Measurements from ENCODE around the gene IGFALS.

The IGFALS gene

GRCh38 chr16:1793578-1794220 is at the start of gene IGFALS:
Gene IGFALS (minus strand): TSS chr16:1793705. CDS start chr16:1793652, 53 bp downstream.
- no peak for DNase-seq

- no peak for DNase-seq
Measured at GRCh38 chr16:1839554-1839953, 46.0 kb upstream of the IGFALS start.

GRCh38 chr16:1834096-1834495 is 40.6 kb upstream of the IGFALS start:
- no peak for DNase-seq

- no peak for DNase-seq
Measured at GRCh38 chr16:1832838-1833454, 39.4 kb upstream of the IGFALS start.

GRCh38 chr16:1831186-1832075 is 37.9 kb upstream of the IGFALS start:
- no peak for DNase-seq

- DNase-seq = no peak
Measured at GRCh38 chr16:1830213-1830612, 36.7 kb upstream of the IGFALS start.

- no peak for DNase-seq
Measured at GRCh38 chr16:1828645-1829410, 35.3 kb upstream of the IGFALS start.

GRCh38 chr16:1826691-1827573 is 33.4 kb upstream of the IGFALS start, which contains the start of the genes FAHD1 and HAGH:
Gene FAHD1 (plus strand): TSS chr16:1827206. CDS start chr16:1827239, 33 bp downstream.
Gene HAGH (minus strand): TSS chr16:1826825. CDS start chr16:1826787, 38 bp downstream.
- peak; percentile 85 for DNase-seq

GRCh38 chr16:1825864-1826690 is 32.6 kb upstream of the IGFALS start:
- DNase-seq = peak; percentile 45

GRCh38 chr16:1825381-1825863 is 31.9 kb upstream of the IGFALS start:
- no peak for DNase-seq

GRCh38 chr16:1823821-1824220 is 30.3 kb upstream of the IGFALS start:
- DNase-seq = peak; percentile 54

GRCh38 chr16:1822801-1823200 is 29.3 kb upstream of the IGFALS start:
- DNase-seq = no peak

- DNase-seq = no peak
Measured at GRCh38 chr16:1821861-1822611, 28.5 kb upstream of the IGFALS start.

- DNase-seq = no peak
Measured at GRCh38 chr16:1820946-1821290, 27.4 kb upstream of the IGFALS start.

GRCh38 chr16:1820096-1820945 is 26.8 kb upstream of the IGFALS start:
- DNase-seq = no peak

GRCh38 chr16:1819611-1820010 is 26.1 kb upstream of the IGFALS start:
- DNase-seq = no peak

- DNase-seq = no peak
Measured at GRCh38 chr16:1818873-1819525, 25.5 kb upstream of the IGFALS start.

GRCh38 chr16:1818204-1818872 is 24.8 kb upstream of the IGFALS start:
- DNase-seq = no peak

All from MV-4-11 (cell line).